HL-60/S4 treated with phorbol 12-myristate 13-acetate at 8.2 ng/mL for 4 days and 3 days (cell line): ENCODE results near the gene HIBADH.
"Not testable (repeated sequence)": the region's sequence is repeated elsewhere in the genome, so short reads cannot be mapped to it uniquely, and the experiment has no call there.

Source experiments
- in situ Hi-C: fragments of 300-500 bp; cut with MboI; formaldehyde crosslinking; loops from 2 replicates; pipeline ENCODE4 v1.15.0; 2022; ENCODE audit warnings: low sequenced_read_pairs

HIBADH gene

DNA sequence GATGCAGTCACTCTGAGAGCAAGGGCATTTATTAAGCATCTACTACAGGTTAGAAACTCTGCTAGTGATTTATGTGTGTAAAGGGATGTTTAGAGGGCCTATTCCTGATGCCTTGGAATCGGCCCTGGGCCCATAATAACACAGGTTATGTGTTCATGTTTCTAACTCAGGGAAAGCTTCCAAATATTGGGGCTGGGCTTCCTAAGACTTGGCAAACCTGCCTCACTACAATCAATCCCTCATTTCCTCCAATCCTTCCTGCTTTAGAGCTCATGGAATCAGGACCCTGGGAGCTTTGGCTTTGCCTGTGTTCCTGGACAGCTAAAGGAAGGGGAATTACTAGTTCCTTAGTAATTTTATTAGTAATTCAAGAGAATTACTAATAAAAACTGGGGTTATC, 148.8 kb downstream of the HIBADH start:
- in situ Hi-C loops: no loop called here

GRCh38 chr7:27511370-27511769, 151.3 kb downstream of the HIBADH start:
- in situ Hi-C loops: not testable (repeated sequence)

GRCh38 chr7:27510541-27510940, 152.1 kb downstream of the HIBADH start:
- in situ Hi-C loops: no loop called here

- in situ Hi-C loops: not testable (repeated sequence)
Observed at GRCh38 chr7:27501879-27502278, 160.8 kb downstream of the HIBADH start.

DNA sequence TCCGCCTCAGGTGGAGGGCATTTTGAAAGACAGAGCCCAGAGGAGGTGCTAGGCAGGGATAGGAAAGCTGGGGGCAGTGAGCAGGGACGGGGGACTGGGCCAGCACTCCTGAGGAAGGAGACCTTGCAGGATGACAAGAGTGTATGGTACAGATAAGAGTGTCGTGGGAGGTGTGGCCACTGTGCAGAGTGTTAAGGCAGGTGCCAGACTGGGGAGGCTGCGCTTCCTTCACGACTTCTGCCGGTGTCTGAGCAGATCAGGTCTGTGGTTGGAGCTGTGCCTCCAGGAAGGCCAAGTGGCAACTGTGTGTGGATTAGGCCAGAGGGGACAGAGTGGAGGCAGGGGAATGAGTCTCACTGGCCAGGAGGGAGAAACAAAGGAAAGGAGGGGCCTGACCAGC, 161.7 kb downstream of the HIBADH start:
- in situ Hi-C loops: no loop called here

DNA sequence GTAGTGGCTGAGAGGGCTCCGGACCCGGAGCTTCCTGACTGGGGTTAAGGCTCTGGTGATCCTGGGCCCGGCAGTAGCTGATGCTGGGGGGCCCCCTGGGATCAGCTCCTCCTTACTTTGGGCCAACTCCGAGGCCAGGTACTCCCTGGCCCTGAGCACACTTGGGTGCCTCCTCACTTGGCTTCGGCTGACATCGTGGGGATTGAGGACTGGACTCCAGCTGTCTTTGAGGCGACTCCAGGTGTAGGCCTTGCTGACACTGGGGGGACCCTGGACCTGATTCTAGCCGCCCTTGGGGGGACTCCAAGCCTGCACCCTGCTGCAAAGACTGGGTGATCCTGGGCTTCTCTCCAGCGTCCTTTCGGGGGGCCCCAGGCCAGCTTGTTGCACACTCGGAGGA, 170.5 kb downstream of the HIBADH start:
- in situ Hi-C loops: no loop called here

DNA sequence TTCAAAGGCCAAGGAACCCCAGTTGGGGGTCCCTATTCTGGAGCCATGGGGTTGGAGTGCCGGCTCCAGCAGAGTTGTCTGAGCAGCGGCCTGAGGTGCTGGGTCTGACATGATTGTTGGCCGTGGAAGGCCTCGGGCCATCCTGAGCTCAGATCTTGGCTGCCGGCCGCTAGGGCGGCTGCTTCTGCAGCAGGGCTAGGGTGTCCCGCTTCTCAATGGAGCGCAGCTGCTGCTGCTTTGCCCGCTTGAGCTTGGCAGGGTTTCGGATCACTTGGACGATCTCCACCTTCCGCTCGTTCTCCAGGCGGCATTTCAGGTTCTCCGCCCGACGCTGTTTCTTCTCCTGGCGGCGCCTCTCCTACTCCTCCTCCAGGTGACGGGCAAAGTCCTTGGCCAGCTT, 171.1 kb downstream of the HIBADH start:
- in situ Hi-C loops: no loop called here

DNA sequence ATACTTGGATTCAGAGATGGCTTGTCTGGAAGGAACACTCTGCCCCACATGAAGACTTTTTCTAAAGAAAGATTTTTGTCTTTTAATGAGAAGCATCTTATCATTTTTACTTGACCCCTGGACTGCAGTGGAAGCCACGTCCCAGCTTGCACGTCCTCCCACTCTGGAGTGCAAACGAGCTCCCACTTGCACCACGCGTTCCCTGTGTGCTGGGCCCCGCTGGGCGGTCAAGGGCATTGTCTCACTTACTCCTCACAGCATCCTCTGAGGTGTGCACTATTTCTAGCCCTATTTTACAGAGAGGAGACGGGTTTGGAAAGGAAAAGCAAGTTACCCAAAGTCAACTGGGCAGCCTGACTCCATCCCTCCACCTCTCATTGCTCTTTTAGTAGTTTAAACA, 175.2 kb downstream of the HIBADH start:
- in situ Hi-C loops: no loop called here

DNA sequence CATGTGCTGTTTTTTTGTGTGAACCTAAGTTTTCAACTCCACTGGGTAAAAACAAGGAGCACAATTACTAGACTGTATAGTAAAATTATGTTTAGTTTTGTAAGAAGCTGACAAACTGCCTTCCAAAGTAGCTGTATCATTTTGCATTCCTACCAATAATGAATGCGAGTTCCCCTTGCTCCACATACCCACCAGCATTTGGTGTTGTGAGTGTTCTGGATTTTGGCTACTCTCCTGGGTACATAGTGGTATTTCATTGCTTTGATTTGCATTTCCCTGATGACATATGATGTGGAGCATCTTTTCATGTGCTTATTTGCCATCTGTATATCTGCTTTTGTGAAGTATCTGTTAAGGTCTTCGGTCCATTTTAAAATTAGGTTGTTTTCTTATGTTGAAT, 178.2 kb downstream of the HIBADH start:
- in situ Hi-C loops: no loop called here

DNA sequence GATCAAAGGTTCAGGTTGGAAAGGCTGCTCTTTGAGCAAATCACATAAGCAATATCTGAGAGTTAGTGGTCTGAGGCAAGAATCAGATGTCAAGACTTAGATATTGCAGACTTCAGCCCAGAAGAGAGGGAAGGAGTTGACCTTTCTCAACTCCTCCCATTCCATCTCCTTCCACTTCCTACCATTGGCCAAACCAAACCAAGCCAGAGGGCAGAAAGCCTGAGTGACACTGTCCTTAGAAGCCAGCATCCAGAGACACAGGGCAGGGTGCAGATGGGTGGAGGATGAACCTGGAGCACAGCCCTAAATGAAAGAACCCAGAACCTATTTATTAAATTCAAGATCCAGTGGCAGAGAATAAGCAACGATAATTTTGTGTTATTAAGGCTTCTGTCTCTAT, 180.5 kb downstream of the HIBADH start:
- in situ Hi-C loops: no loop called here

DNA sequence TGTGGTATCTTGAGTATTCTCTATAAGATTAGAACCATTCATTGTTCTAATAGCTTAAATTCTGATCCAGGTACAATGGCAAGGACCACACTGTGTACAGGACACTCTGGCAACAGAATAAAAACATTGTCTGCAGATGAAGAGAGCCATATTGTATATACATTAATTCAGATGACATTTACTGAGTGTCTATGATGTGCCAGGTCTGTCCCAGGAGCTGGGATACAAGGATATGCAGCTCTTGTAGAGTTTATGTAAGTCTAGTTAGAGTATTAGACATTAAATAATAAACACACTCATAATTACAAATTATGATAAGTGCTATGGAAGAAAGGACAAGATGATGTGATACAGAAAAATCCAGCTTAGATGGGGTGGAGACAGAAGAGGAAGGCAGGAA, 184.1 kb downstream of the HIBADH start:
- in situ Hi-C loops: no loop called here

GRCh38 chr7:27478084-27478483, 184.6 kb downstream of the HIBADH start:
- in situ Hi-C loops: no loop called here

GRCh38 chr7:27476493-27476892, 186.2 kb downstream of the HIBADH start:
- in situ Hi-C loops: no loop called here
